Esophagus muscularis mucosa (tissue), 2 donors: Measurements from ENCODE around the gene MATCAP1.

Experiments used
- POLR2A ChIP-seq: fragments of 450-650 bp; IDR thresholded peaks from one replicate; pipeline ENCODE4 v1.6.1; 2017; ENCODE audit warnings: antibody characterized with exemption, moderate library complexity, mild to moderate bottlenecking, low read depth
- POLR2AphosphoS5 ChIP-seq, 2 donors: sonication (generic); formaldehyde crosslinking; IDR thresholded peaks; one replicate each; pipeline ENCODE4 v1.6.1; 2017; ENCODE audit warnings: antibody characterized with exemption in 2 of 2

DNA sequence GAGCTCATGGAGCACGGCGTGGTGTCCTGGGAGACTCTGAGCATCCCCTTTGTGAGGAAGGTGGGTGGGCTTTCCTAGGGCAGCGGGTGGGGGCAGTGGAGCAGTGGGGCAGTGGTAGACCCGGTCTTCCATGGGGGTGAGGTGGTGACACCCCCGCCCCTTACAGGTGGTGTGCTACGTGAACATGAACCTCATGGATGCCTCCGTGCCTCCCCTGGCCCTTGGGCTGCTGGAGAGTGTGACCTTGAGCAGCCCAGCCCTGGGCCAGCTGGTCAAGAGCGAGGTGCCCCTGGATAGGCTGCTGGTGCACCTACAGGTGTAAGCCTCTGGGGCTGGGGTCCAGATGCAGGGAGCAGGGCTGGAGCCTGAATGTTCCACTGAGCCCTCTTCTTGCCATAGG is 16.7 kb upstream of the MATCAP1 start:
- no peak for TF ChIP-seq POLR2A
- TF ChIP-seq POLR2AphosphoS5 (IDR thresholded peaks at IDR 0.05): no peak
